GM12801 (cell line): ENCODE measurements around the gene SLC7A14.

Experiments used
- TF ChIP-seq, protein P1 (sequence below): IDR thresholded peaks from one replicate; pipeline ENCODE4 v1.5.1; 2011; ENCODE audit warnings: control low read depth; ENCODE audit not compliant: insufficient read length; ENCODE audit errors: extremely low read depth

SLC7A14 gene

DNA sequence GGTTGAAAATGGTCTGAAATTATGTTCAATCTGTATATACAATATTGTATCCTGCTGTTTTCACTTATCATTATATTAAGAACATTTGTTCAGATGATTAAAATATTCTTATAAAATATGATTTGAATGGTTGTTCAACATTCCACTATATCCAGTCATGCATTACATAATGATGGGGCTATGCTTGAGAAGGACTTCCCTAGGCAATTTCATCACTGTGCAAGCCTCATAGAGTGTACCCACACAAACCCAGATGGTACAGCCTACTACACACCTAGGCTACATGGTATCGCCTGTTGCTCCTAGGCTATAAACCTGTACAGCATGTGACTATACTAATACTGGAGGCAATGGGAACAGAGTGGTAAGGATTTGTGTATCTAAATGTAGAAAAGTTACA, 30.5 kb downstream of the SLC7A14 start:
- TF ChIP-seq, protein P1, sequence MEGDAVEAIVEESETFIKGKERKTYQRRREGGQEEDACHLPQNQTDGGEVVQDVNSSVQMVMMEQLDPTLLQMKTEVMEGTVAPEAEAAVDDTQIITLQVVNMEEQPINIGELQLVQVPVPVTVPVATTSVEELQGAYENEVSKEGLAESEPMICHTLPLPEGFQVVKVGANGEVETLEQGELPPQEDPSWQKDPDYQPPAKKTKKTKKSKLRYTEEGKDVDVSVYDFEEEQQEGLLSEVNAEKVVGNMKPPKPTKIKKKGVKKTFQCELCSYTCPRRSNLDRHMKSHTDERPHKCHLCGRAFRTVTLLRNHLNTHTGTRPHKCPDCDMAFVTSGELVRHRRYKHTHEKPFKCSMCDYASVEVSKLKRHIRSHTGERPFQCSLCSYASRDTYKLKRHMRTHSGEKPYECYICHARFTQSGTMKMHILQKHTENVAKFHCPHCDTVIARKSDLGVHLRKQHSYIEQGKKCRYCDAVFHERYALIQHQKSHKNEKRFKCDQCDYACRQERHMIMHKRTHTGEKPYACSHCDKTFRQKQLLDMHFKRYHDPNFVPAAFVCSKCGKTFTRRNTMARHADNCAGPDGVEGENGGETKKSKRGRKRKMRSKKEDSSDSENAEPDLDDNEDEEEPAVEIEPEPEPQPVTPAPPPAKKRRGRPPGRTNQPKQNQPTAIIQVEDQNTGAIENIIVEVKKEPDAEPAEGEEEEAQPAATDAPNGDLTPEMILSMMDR, result no peak

DNA sequence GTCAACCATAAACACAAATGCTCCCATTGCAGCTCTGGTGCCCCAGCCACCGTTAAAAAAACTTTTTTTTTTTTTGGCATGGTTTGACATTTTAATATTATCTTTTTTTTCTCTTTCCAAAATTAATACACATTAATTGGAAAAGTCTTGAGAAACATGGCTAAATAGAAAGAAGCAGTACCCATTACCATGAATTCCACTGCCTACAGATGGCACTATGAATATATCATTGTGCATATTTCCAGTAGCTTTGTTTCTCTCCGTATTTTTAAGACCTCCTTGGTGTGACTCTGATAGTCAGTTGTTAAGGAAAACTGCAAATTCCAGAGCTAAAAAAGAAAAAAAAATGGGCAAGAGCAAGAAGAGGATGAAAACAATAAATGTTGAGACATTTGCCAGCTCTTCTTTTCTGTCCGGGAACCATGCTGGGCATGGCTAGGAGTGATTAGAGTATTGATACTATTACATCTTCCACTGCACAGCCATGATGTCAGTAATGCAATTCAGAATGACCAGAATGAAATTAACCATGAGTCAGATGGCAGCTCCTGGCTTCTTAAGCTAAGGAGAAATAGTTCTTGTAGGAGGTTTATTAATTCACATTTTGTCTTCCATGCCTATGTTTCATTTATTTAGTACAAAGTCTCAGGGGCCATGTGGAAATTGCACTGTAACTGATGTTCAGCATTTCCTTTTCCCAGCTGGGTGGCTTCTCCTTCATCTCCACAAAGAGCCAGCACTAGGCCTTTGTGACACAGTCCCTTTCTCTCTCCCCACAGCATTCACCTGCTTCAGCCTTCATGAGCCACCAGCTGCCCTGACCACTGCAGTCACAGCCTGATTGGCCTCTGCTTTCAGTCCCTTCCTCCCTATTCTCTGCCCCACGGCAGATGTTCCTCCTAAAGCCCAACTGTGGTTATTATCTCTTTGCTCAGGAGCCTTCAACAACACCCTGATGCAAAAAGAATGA, 31.8 kb downstream of the SLC7A14 start:
- TF ChIP-seq, protein P1, result no peak

DNA sequence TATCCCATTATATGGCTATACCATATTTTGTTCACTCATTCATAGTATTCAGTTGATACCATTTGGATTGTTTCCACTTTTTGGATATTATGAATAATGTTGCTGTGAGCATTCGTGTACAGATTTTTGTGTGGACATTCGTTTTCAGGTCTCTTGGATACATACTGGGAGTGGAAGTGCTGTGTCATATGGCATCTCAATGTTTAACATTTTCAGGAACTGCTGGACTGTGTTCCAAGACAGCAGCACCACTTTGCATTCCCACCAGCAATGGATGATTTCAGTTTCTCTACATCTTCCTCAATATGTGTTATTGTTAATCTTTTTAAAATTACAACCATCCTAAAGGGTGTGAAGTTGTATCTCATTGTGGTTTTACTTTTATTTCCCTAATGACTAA, 34.6 kb downstream of the SLC7A14 start:
- TF ChIP-seq, protein P1, result no peak

DNA sequence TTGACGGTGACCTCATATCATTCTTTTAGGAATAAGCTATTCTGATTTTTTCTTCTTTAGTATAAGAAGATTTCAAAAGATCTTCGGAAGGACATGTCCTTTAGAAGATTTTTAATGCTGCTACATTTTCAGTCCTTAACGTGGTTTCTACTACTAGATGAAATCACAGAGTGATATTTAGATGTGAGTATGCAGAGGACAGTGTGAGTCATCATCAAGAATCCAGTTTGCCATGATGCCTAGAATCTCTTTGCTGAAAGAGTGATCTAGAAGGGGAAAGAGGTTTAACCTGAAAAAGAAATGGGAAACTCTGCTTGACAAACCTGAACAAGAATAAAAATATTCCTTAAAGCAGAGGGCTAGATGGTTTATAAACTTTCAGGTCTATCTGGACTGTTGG, 43.2 kb downstream of the SLC7A14 start:
- TF ChIP-seq, protein P1, result no peak

DNA sequence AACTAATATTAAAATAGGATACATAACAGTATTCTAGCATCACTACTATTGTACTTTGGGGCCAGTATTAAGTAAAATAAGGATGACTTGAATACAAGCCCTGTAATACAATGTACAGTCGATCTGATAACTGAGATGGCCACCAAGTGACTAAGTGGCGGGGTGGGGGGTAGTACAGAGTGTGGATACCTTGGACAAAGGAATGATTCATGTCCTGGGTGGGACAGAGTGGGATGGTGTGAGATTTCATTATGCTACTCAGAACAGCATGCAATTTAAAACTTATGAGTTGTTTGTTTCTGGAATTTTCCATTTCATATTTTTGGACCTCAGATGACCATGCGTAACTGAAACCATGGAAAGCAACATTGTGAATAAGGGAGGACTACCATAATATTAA, 46.0 kb downstream of the SLC7A14 start:
- TF ChIP-seq, protein P1, result no peak

DNA sequence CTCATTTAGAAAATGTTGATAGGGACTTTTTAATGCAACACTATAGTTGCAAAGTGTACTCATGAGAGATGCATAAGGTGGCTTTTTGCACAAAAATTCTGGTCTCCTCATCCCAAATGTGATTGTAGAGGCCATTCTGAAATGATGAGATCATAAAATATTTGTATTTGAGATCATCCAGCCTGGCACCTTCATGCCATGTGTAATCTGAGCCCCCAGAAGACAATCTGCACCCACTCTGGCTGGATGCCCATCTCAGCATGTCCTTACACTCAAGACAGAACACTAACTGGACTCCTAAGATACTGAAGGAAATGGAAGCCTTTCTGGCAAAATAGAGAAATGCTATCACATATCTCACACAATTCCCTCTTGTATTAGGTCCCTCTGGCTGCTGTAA, 49.2 kb downstream of the SLC7A14 start:
- TF ChIP-seq, protein P1, result no peak

DNA sequence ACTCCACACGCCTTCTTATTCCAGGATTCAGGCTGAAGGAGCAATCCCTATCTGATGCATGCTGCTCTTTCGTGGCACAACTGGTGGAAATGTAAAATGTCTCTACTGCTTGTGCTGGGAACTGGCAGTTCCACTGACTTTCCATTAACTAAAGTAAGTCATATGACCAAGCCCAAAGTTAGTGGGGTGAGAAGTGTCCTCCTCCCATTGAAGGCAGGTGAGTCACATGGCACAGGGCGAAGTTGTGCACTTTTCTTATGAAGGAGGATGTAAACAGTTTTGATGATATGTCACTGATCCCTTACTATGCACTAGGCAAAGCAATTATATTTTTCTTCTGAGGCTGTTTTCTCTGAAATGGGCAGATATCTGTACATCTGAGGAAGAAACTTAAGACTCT, 51.6 kb downstream of the SLC7A14 start:
- TF ChIP-seq, protein P1, result no peak
